ENCODE results near the gene GNG12.
A peak's percentile ranks its signal among the peaks of the same experiment; 100 is the strongest.

Gene GNG12

DNA sequence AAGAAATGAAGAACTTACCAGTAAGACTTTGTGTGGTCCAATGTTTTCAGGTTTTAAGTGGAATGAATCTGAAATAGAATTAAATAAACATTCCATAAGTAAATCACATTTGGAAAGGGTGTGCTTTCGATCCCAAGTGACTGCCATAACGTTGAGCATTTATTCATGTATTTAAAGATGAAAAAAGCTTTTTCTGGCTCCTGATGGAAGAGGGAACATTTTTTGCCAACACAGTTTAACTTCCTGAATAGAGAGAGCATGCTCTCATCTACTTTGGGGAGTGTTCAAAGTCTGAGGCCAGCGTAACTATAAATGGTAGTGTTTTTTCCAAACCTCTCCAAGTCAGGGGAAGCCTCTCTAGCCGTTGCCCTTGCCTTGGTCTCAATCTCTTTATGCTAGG is 55.8 kb downstream of the GNG12 start:
- DNase-seq = no peak

DNA sequence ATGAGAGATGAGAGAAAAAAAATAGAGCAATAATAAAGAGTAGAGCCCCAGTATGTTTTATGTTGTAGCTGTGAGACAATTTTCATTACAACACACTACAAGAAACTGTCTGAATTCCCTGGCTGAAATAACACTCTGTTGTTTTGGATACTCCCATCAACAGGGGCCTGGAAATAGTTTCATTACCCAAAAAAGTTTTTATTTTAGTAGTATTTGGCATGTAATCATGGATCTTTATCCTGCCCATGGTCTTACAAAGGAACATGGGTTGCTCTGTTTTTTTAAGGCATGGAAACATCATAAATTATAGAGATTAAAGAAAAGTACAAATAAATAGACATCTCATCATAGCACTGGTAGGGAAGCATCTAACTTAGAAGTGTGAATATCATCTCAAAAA is 56.3 kb downstream of the GNG12 start:
- DNase-seq = no peak

DNA sequence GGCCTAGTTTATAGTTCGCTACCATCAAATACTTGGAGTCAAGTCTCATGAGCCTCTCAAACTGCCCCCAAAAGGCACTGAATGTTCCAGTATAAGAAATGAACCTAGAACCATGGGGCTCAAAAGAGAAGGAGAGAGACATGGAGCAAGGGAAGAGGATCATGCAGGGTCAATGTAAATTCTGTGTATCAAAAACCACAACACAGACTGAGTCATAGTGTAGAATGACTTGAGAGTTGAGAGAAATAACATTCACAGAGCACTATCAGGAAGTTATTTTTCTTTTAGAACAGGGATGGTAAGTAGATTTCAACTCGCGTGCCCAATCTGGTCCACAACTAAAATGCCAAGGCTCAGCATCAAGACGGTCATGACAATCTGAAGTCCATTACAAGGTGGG is 59.8 kb downstream of the GNG12 start:
- no peak for DNase-seq

DNA sequence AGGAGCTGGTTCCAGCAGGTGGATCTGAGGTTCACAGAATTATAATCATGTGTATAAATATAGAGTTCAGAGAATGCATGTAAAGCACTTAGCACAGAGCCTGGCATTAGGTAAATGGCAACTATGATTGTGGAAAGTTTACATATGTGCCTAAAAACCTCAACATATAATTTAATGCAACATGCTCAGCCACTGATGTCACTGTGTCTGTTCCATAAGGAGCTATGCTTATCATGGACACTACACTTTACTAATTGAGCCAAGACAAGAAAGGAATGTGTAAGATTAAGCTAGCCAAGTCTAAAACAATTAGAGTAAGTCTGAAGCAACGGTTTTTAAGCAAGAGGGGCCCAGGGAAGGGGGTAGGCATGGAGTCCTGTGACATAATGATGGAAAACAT is 61.5 kb downstream of the GNG12 start:
- DNase-seq = no peak

GRCh38 chr1:67771152-67771551 is 62.1 kb downstream of the GNG12 start:
- DNase-seq = no peak

DNA sequence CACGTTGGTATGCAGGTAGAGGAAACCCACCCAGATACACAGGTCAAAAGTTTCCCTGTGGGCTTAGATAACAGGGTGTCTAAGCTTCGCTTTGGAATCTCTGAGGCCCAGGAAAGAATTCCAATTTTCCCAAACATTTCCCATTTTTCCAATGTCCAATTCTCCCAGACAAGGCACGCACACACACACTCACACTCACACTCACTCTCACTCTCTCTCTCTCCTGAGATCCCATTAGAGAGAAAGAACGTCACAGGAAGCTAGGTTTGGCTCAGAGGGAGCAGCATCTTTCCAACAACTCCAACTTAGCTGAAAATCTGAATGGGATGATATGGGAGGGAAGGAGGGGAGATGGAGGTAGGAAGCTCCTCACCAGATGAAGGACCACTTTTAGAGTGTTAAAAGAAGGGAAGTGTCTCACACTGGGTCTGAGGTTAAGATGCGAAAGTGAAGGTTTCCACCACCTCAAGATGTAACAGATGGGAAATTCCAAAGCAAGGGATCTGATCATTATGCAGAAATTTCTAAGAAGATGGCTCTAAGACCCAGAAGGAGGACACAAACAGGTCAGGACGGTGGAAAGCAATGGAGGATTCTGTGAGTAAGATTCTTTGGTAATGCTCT is 63.5 kb downstream of the GNG12 start:
- no peak for DNase-seq

- no peak for DNase-seq
These were observed 64.8 kb downstream of the GNG12 start for GRCh38 chr1:67768480-67768879.

GRCh38 chr1:67767103-67767782 is 66.0 kb downstream of the GNG12 start:
- DNase-seq = no peak

GRCh38 chr1:67766141-67766978 is 66.9 kb downstream of the GNG12 start:
- peak; percentile 37 to 50 for DNase-seq

GRCh38 chr1:67764633-67765032 is 68.6 kb downstream of the GNG12 start:
- DNase-seq = no peak

- no peak for DNase-seq
These were observed 71.5 kb downstream of the GNG12 start for GRCh38 chr1:67761730-67762129.

GRCh38 chr1:67761091-67761490 is 72.2 kb downstream of the GNG12 start:
- DNase-seq = no peak

- peak; percentile 61 to 67 for DNase-seq
These were observed 73.0 kb downstream of the GNG12 start for GRCh38 chr1:67760030-67760821.

GRCh38 chr1:67759692-67760029 is 73.6 kb downstream of the GNG12 start:
- DNase-seq = no peak

GRCh38 chr1:67759066-67759465 is 74.2 kb downstream of the GNG12 start:
- no peak for DNase-seq

- no peak for DNase-seq
These were observed 77.6 kb downstream of the GNG12 start for GRCh38 chr1:67755619-67756018.

DNA sequence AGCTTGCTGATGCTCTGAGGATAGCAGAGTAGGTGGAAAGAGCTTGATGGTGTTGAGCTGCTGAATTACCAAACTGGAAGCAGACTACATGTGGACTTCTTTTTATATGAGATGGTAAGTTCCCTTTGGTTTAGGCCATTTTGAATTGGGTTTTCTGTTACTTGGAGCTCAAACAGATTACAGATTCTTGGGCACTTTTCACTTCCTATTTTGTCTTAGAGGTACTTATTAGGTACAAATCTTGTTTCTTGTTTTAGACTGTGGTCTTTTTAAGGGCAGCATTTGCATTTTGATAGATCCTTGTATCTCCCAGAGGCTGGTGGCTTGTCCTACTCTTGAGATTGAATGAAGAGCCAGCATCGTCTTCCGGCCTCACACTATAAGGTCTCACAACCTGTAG is 78.1 kb downstream of the GNG12 start:
- DNase-seq = no peak

DNA sequence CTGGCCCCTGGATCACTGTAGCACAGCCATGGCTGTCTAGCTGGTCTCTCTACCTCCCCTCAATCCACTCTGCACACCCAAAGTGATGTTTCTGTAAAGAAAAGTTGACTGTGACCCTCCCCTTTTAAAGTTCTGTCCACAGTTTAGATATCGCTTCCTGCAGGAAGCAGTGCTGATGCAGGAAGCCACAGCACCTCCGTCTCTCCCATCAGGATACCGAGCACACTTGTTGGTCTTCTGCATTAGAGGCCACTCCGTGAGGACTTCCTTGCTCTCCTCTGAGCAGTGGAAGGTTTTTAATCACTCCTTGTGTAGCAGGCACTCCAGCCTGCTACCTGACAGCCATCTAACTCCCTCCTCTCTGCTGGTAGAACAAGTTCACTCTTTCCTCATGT is 78.7 kb downstream of the GNG12 start:
- DNase-seq = no peak

- peak in 1 of 2 experiments; percentile 24 for DNase-seq
These were observed 79.3 kb downstream of the GNG12 start for GRCh38 chr1:67753776-67754525.

DNA sequence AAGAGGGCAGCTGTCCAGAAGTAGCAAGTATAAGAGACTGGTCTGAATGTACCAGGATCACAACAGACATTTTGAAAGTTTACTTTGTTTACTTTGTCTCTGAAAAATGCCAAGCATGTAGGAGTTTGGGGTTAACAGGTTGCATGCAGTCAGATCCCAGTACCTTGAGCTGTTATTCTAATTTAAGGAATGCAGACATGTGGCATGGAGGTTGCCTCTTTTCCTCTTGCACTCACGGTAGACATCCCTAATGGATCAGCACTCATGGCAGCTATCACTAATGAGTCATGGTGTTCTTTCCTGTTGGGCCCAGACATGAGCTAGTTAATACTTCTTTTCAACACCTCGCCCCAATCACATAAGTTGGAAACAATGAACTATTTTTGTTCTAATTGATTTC is 81.0 kb downstream of the GNG12 start:
- DNase-seq = no peak

DNA sequence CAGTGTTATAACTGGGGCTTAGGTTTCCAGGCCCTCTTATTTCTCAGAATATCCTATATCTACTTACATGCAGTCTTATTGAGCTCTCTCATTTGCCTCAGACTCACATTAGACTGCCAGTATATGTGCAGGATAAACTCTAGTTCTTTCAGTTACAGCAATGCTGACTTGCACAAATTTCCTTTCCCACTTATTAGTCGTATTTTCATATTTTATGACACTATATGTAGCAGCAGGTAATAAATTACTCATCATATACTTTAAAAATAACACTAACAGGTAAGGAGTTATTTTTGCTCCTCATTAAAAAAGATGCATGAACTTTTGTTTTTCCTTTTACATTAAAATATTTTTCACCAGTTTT is 82.6 kb downstream of the GNG12 start:
- no peak for DNase-seq

GRCh38 chr1:67749844-67750690 is 83.2 kb downstream of the GNG12 start:
- no peak for DNase-seq

Data from activated CD4-positive, alpha-beta T cell treated with anti-CD3 and anti-CD28 coated beads, Interleukin-2, amount 50 U/mL, for 48 hours (primary cell).